Transverse colon (tissue), 4 donors: ENCODE measurements around the gene PDIA2. TPM values are rescaled to one million over a fixed set of nuclear protein-coding genes. Genes with fewer than 3 reads are reported as not detected.

ENCODE experiments used
- DNase-seq: peaks from one replicate; pipeline ENCODE4 v3.0.0-alpha.2; 2019
- H3K27ac ChIP-seq, 4 donors: fragments of 200-600 bp; sonication (generic); 2 replicates each; pipeline ENCODE4 v1.5.1; 2016 to 2018; ENCODE audit warnings: inconsistent platforms in 4 of 4
- H3K27me3 ChIP-seq: fragments of 200-600 bp; sonication (generic); 2 replicates; pipeline ENCODE4 v1.5.1; 2017; ENCODE audit warnings: inconsistent platforms
- H3K36me3 ChIP-seq, 4 donors: fragments of 200-600 bp; sonication (generic); 2 replicates each; pipeline ENCODE4 v1.5.1; 2017 to 2019; ENCODE audit warnings: inconsistent platforms in 4 of 4
- H3K4me1 ChIP-seq, 4 donors: fragments of 200-600 bp; sonication (generic); 2 replicates each; pipeline ENCODE4 v1.5.1; 2017 to 2020; ENCODE audit warnings: inconsistent platforms in 4 of 4
- H3K4me3 ChIP-seq, 4 donors: fragments of 200-600 bp; sonication (generic); 1 replicate in 1 of 4; 2 replicates in 3 of 4; pipeline versions ENCODE4 v1.5.1 to v1.6.1; 2017 to 2019; ENCODE audit warnings: inconsistent platforms in 4 of 4
- H3K9me3 ChIP-seq, 2 donors: fragments of 200-600 bp; sonication (generic); 2 replicates each; pipeline ENCODE4 v1.5.1; 2017 to 2019; ENCODE audit warnings: inconsistent platforms in 2 of 2
- EP300 ChIP-seq: sonication (generic); formaldehyde crosslinking; IDR thresholded peaks from one replicate; pipeline ENCODE4 v1.6.1; 2017; ENCODE audit warnings: antibody characterized with exemption, low read depth
- POLR2A ChIP-seq: fragments of 450-650 bp; IDR thresholded peaks from one replicate; pipeline ENCODE4 v1.6.1; 2016; ENCODE audit warnings: antibody characterized with exemption, mild to moderate bottlenecking, moderate library complexity
- POLR2AphosphoS5 ChIP-seq, 3 donors: sonication (generic); formaldehyde crosslinking; IDR thresholded peaks; one replicate each; pipeline ENCODE4 v1.6.1; 2016; ENCODE audit warnings: antibody characterized with exemption in 3 of 3
- WGBS, 2 donors: methylation state at CpG; one replicate each; pipeline ENCODE4 v1.1.5; 2018; ENCODE audit warnings: low coverage in 1 of 2; 5-methylcytosine and 5-hydroxymethylcytosine counted together
- in situ Hi-C, 4 donors: fragments of 200-750 bp; cut with MboI; loops; one replicate each; pipeline versions ENCODE4 v1.15.0 to v1.15.1; 2017; ENCODE audit warnings: low sequenced_read_pairs in 3 of 4, low pct_ligation_motif_present in 1 of 4, low pct_unique_long_range_greater_than_20kb in 1 of 4
- intact Hi-C: fragments of 100-400 bp; cut with DNase I; formaldehyde crosslinking; loops from one replicate; pipeline ENCODE4 v1.15.1; 2023; ENCODE audit warnings: low total_unique reads
- total RNA-seq, 4 donors: library from RNA; depleted of rRNA; stranded (reverse); fragments of >200 nt; gene quantifications; one replicate each; pipeline ENCODE4 v1.1.0, GENCODE V29; 2016
- TF ChIP-seq, protein P1 (sequence below), 5 experiments: fragments of 200-600 bp in 3 of 5; fragments of 450-650 bp in 2 of 5; sonication (generic) in 3 of 5; IDR thresholded peaks; 1 replicate in 2 of 5; 2 replicates in 3 of 5; pipeline ENCODE4 v1.5.1; 2016 to 2017; ENCODE audit warnings: antibody characterized with exemption in 5 of 5, inconsistent platforms in 3 of 5, mild to moderate bottlenecking in 2 of 5, moderate library complexity in 1 of 5

The PDIA2 gene
- total RNA-seq, 4 donors from 2014 or later, result 0.55 to 2.6 (median 0.79) TPM; not detected in 1

DNA sequence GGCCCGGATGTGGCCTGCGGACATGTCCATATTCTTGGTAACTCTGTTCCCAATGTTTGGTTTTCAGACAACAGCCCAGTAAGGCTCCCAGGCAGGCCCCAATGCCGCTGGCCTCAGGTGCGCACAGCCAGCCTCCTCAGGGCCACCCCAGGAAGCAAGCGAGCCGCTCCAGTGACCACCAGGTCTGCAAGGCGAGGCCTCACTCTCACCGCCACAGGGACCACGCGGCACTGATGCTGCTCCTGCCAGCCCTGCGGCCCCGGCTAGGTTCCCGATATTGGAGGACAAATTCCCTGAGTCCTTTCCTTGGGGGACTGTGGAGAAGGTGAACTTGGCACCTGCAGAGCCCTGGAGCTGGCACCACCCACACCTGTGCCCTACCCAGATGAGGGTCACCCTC lies 19.0 kb downstream of the PDIA2 start:
- in situ Hi-C loops, result no loop called here
- no peaks in the 10 kb centered on the region for H3K27me3 ChIP-seq
- H3K27ac ChIP-seq, result no peak overlapping the region
- 95 to 100% methylated on average over 2 to 13 of the region's 13 CpGs for WGBS, 2 donors
- H3K9me3 ChIP-seq, result no peaks in the 10 kb centered on the region
- no peak for DNase-seq
- H3K4me1 ChIP-seq, result no peaks in the 10 kb centered on the region
- peaks cover 0 to 8% (median 0%) of the 10 kb centered on the region in 4 donors for H3K36me3 ChIP-seq
- TF ChIP-seq, protein P1, sequence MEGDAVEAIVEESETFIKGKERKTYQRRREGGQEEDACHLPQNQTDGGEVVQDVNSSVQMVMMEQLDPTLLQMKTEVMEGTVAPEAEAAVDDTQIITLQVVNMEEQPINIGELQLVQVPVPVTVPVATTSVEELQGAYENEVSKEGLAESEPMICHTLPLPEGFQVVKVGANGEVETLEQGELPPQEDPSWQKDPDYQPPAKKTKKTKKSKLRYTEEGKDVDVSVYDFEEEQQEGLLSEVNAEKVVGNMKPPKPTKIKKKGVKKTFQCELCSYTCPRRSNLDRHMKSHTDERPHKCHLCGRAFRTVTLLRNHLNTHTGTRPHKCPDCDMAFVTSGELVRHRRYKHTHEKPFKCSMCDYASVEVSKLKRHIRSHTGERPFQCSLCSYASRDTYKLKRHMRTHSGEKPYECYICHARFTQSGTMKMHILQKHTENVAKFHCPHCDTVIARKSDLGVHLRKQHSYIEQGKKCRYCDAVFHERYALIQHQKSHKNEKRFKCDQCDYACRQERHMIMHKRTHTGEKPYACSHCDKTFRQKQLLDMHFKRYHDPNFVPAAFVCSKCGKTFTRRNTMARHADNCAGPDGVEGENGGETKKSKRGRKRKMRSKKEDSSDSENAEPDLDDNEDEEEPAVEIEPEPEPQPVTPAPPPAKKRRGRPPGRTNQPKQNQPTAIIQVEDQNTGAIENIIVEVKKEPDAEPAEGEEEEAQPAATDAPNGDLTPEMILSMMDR (IDR thresholded peaks at IDR 0.05), result no peak
- TF ChIP-seq POLR2AphosphoS5 (IDR thresholded peaks at IDR 0.05) (no peak), EP300 (no peak), POLR2A (no peak)
- H3K4me3 ChIP-seq, result no peak overlapping the region
- intact Hi-C loops, result no loop called here

DNA sequence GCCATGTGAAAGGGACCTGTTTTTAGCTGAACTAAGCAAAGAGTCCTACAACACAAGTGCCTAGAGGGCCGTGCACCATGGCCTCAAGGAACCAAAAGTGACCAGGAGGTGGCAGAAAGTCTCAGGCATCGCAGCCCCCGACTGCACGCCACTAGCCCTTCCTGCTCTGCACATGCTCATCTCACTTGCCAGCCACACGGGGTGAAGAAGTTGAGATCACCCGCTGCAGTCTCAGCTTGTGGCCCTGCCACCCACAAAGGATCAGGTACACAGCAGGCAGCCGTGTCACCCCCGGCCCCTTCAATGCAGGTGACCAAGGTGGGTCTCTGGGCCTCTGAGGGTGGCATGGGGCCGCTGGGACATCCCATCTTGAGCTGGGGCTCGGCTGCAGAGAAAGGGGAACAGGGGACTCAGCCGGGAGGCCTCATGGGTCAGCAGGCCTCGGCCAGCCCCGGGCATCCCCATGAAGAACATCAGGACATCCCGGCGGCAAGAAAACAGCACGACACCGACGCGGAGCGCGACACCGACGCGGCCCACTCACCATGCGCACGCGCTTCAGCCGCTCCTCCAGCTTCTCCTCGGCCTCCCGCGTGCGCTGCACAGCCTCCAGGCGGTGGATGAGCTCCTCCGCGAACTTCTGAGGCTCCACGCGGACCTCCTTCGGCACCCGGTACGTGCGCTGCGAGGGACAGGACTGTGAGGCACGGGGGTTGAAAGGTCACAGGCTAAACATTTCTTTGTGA lies 21.0 kb downstream of the PDIA2 start:
- H3K36me3 ChIP-seq, result peaks cover 0 to 8% (median 4%) of the 10 kb centered on the region in 4 donors
- in situ Hi-C loops (no loop called here), intact Hi-C loops (no loop called here)
- TF ChIP-seq EP300 (no peak), POLR2A (no peak), POLR2AphosphoS5 (IDR thresholded peaks at IDR 0.05) (no peak)
- TF ChIP-seq, protein P1 (IDR thresholded peaks at IDR 0.05), result peak in 2 of 5 experiments; percentile 10 to 20
- no peaks in the 10 kb centered on the region for H3K27me3 ChIP-seq
- H3K4me1 ChIP-seq, result no peaks in the 10 kb centered on the region
- H3K4me3 ChIP-seq, result no peak overlapping the region
- no peak for DNase-seq
- H3K27ac ChIP-seq, result no peak overlapping the region
- no peaks in the 10 kb centered on the region for H3K9me3 ChIP-seq
- 92 to 100% methylated on average over 1 to 43 of the region's 43 CpGs for WGBS, 2 donors

DNA sequence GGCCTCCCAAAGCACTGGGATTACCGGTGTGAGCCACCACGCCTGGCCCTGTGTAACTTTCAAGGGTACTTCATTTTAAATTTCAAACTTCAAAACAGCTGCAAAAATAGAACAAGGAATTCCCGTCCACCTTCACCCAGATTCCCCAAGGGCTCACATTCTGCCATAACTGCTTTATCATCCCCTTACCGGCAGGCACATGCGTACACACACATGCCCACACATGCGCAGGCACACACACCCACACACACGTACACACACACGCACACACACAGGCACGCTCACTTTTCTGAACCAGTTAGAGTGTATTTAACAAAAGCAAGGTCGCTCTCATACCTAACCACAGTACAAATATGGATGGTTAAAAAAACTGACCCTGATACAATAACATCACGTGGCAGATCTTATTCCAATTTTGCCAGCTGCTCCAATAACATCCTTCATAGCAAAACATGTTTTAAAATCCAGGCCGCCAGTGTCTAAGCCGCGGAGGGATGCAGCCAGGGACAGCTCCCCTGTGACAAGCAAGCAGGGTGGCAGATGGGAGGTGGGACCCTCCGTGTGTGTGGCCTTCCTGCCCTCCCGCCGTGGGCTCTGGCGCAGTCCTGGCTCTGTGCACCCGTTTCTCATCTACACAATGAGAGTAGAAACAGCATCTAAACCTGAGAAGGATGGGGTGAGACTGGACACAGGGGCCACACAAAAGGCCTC lies 23.1 kb downstream of the PDIA2 start:
- Histone ChIP-seq H3K4me3 (no peak overlapping the region), H3K27me3 (no peaks in the 10 kb centered on the region), H3K4me1 (no peaks in the 10 kb centered on the region), H3K27ac (no peak overlapping the region), H3K9me3 (no peaks in the 10 kb centered on the region), H3K36me3 (peaks cover 0 to 8% (median 4%) of the 10 kb centered on the region in 4 donors)
- intact Hi-C loops (no loop called here), in situ Hi-C loops (no loop called here)
- 89 to 100% methylated on average over 7 to 19 of the region's 19 CpGs for WGBS, 2 donors
- TF ChIP-seq POLR2AphosphoS5 (IDR thresholded peaks at IDR 0.05), result no peak
- no peak for TF ChIP-seq EP300
- TF ChIP-seq POLR2A, result no peak
- DNase-seq, result no peak

DNA sequence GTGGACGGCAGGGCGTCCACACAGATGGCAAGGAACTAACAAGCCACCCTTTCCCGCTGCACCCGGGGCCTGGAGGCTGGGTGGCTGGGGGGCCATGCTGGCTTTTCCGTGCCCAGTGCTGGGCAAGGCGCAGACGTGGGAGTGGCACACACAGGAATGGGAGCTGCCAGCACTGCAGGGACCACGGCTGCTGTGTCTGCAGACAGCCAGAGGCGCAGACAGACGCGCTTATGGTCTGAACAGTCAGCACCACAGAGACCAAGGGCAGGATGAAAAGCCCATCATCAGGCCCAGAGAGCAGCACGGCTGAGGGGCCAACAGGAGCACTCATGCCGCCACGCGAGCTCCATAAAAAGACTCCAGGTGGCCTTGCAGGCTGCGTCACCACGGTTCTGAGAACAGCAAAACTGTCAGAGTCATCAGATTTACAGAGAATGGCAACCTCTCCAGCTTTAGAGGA lies 24.0 kb downstream of the PDIA2 start:
- Histone ChIP-seq H3K27ac (no peak overlapping the region), H3K9me3 (no peaks in the 10 kb centered on the region), H3K4me3 (no peak overlapping the region), H3K36me3 (peaks cover 0 to 8% (median 4%) of the 10 kb centered on the region in 4 donors), H3K4me1 (no peaks in the 10 kb centered on the region), H3K27me3 (no peaks in the 10 kb centered on the region)
- WGBS, 2 donors, result 60 to 81% methylated on average over 1 to 10 of the region's 17 CpGs
- no peak for DNase-seq
- intact Hi-C loops (no loop called here), in situ Hi-C loops (no loop called here)
- TF ChIP-seq POLR2A, result no peak
- no peak for TF ChIP-seq POLR2AphosphoS5 (IDR thresholded peaks at IDR 0.05)
- TF ChIP-seq, protein P1 (IDR thresholded peaks at IDR 0.05), result no peak
- TF ChIP-seq EP300, result no peak
